Memory B cell (primary cell): Measurements from ENCODE around the gene CDK12.
"Not testable (repeated sequence)": the region's sequence is repeated elsewhere in the genome, so short reads cannot be mapped to it uniquely, and the experiment has no call there.

Experiments
- ATAC-seq: fragments of 150-1000 bp; cut with Tn5 transposase; 2 replicates; pipeline ENCODE4 v1.10.0; 2021; ENCODE audit warnings: low read depth, mild to moderate bottlenecking, moderate library complexity
- DNase-seq, 2 donors: peaks; one replicate each; pipeline ENCODE4 v3.0.0; 2022; ENCODE audit warnings: low spot score in 2 of 2
- H3K27ac Mint-ChIP-seq: one replicate; pipeline ENCODE4 v1.8.0; 2022; ENCODE audit warnings: mild to moderate bottlenecking, moderate library complexity, mixed read lengths
- H3K27me3 Mint-ChIP-seq: one replicate; pipeline ENCODE4 v1.8.0; 2022; ENCODE audit warnings: mixed read lengths
- H3K36me3 Mint-ChIP-seq: one replicate; pipeline ENCODE4 v1.8.0; 2022; ENCODE audit warnings: mild to moderate bottlenecking, mixed read lengths
- H3K4me1 Mint-ChIP-seq: one replicate; pipeline ENCODE4 v1.8.0; 2022; ENCODE audit warnings: mixed read lengths
- H3K4me3 Mint-ChIP-seq: one replicate; pipeline ENCODE4 v1.8.0; 2022; ENCODE audit warnings: mild to moderate bottlenecking, moderate library complexity, mixed read lengths
- H3K9me3 Mint-ChIP-seq: one replicate; pipeline ENCODE4 v1.8.0; 2022; ENCODE audit warnings: mixed read lengths

The CDK12 gene

DNA sequence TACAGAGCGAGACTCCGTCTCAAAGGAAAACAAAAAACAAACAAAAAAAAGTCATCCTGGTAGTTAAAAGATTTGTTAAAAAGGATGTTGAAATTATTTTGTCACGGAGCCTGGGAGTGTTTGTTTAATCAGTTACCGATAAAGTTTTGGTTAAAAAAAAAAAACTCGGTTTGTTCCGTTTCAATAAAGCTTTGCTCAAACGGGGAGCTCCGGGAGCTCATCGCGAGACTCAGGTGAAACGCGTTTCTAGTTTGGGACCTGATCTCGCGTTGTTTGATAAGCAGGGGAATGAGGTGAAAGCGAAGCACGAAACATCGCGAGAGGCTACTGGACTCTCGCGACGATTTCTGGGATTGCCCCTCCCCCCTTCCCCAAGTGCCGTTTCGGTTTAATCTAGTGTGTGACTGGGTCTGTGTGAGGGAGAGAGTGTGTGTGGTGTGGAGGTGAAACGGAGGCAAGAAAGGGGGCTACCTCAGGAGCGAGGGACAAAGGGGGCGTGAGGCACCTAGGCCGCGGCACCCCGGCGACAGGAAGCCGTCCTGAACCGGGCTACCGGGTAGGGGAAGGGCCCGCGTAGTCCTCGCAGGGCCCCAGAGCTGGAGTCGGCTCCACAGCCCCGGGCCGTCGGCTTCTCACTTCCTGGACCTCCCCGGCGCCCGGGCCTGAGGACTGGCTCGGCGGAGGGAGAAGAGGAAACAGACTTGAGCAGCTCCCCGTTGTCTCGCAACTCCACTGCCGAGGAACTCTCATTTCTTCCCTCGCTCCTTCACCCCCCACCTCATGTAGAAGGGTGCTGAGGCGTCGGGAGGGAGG is at the start of gene CDK12:
Gene CDK12, plus strand, starts transcription at position 374 of the 813 bp plus-strand sequence. CDS start 586 bp downstream, outside the sequence.
- Mint-ChIP-seq H3K4me1 (peaks cover 18% of the 10 kb centered on the region), H3K9me3 (peaks cover 1% of the 10 kb centered on the region), H3K36me3 (peaks cover 6% of the 10 kb centered on the region), H3K27ac (peak within 1 kb of the TSS; percentile 97), H3K4me3 (peak within 1 kb of the TSS; percentile 94), H3K27me3 (no peaks in the 10 kb centered on the region)
- peak; percentile 78 for ATAC-seq
- DNase-seq: peak; percentile 91 to 95

DNA sequence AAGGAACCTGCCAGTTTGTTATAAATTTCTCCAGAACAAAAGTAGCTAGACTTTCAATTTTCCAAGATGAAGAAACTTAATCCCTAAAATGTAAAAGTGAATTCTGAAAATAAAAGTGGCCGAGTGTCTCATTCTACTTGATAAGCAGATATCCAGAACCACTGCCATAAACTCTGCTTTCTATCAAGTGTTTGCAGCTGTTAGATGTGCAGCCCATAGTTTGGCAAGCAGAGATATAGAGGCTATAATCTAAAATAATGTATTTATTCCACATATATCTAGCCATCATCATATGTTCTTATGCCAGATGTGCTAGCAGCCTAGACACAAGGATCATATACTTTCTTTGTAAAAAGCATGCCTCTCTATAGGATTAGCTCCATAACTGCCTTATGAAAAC is 45.1 kb upstream of the CDK12 start:
- no peaks in the 10 kb centered on the region for H3K9me3 Mint-ChIP-seq
- no peaks in the 10 kb centered on the region for H3K27me3 Mint-ChIP-seq
- ATAC-seq (no peak), DNase-seq (no peak)
- no peak overlapping the region for H3K27ac Mint-ChIP-seq
- no peaks in the 10 kb centered on the region for H3K4me1 Mint-ChIP-seq
- no peak overlapping the region for H3K4me3 Mint-ChIP-seq
- peaks cover 13% of the 10 kb centered on the region for H3K36me3 Mint-ChIP-seq

DNA sequence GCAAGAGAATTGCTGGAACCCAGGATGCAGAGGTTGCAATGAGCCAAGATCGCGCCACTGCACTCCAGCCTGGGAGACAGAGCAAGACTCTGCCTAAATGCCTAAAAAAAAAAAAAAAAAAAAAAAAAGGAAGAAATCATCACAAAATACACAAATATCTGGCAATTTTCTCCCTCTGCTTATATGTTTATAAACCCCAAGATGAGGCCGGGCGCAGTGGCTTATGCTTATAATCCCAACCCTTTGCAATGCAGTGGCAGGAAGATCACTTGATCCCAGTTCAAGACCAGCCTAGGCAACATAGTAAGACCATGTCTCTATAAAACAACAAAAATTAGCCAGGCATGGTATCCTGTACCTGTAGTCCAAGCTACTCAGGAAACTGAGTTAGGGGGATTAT is 31.7 kb upstream of the CDK12 start:
- no peaks in the 10 kb centered on the region for H3K27me3 Mint-ChIP-seq
- H3K9me3 Mint-ChIP-seq: no peaks in the 10 kb centered on the region
- H3K27ac Mint-ChIP-seq: no peak overlapping the region
- H3K36me3 Mint-ChIP-seq: peaks cover 20% of the 10 kb centered on the region
- ATAC-seq: no peak
- no peaks in the 10 kb centered on the region for H3K4me1 Mint-ChIP-seq
- DNase-seq: no peak
- H3K4me3 Mint-ChIP-seq: no peak overlapping the region

DNA sequence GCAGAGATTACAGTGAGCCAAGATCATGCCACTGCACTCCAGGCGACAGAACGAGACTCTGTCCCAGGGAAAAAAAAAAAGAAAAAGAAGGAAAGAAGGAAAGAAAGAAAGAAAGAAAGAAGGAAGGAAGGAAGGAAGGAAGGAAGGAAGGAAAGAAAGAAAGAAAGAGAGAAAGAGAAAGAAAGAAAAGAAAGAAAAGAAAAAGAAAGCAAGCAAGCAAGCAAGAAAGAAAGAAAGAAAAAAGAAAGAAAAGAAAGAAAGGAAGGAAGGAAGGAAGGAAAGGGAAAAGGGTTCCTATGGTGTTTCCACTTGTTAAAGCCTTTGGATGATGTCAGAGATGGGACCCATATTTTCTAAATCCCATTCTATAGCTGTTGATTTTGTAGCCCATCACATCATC is 21.4 kb upstream of the CDK12 start:
- not testable (repeated sequence) for DNase-seq, H3K4me3 Mint-ChIP-seq, ATAC-seq, H3K9me3 Mint-ChIP-seq, H3K27me3 Mint-ChIP-seq, H3K4me1 Mint-ChIP-seq
- peaks cover 22% of the 10 kb centered on the region for H3K36me3 Mint-ChIP-seq
- peak overlapping the region; percentile 6 for H3K27ac Mint-ChIP-seq

DNA sequence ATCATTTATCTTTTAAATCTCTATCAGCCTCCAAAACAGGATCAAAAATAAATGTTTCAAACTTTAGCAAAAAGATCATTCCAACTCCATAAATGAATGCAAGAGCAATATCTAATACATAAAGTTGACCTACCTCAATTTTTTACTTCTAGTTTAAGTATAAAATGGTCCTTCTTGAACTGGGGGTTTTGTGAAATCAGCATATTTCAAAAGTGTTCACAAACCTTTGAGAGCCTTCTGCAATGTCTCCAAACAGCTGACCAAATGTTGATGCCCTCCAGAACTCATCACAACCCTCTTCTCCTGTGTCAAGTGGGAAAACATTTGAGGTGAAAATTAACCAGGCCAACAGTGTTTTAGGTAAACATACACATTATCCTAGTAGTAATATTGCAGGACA is 18.0 kb upstream of the CDK12 start:
- H3K4me3 Mint-ChIP-seq: no peak overlapping the region
- H3K4me1 Mint-ChIP-seq: peaks cover 4% of the 10 kb centered on the region
- no peak overlapping the region for H3K27ac Mint-ChIP-seq
- no peak for DNase-seq
- no peaks in the 10 kb centered on the region for H3K27me3 Mint-ChIP-seq
- no peak for ATAC-seq
- H3K36me3 Mint-ChIP-seq: peaks cover 23% of the 10 kb centered on the region
- H3K9me3 Mint-ChIP-seq: no peaks in the 10 kb centered on the region

DNA sequence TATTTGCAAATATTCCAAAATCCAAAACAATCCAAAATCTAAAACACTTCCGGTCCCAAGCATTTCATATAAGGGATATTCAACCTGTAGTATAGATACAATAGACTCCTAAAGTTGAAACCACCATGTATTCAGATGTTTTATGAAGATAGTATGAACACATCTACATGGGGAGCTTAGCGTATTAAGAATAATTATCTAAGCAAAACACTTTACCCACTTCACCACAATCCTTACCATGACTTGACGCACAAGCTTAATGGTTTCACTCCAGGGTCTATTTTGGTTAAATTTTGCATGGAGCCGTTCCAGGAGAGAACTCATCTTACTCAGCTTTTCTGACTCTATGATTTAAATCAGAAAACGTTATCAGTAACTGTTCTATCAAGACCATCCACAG is 13.7 kb upstream of the CDK12 start:
- no peak for DNase-seq
- Mint-ChIP-seq H3K36me3 (peaks cover 15% of the 10 kb centered on the region), H3K9me3 (no peaks in the 10 kb centered on the region), H3K4me3 (no peak overlapping the region), H3K27me3 (no peaks in the 10 kb centered on the region), H3K27ac (no peak overlapping the region), H3K4me1 (peaks cover 13% of the 10 kb centered on the region)
- ATAC-seq: no peak

DNA sequence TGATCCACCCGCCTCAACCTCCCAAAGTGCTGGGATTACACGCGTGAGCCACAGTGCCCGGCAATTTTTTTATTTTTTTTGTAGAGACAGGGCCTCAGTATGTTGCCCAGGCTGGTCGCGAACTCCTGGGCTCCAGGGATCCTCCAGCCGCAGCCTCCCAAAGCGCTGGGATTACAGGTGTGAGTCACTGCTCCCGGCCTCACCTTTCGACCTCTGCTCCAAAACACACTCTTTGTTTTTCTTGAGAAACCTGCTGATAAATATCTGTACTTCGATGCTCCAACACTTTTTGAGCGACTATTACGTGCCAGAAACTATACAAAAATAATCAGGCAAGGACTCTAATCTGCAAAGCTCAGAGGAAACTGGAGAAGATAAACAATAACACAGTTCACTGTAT is 11.2 kb upstream of the CDK12 start:
- H3K4me1 Mint-ChIP-seq: peaks cover 11% of the 10 kb centered on the region
- H3K4me3 Mint-ChIP-seq: peak overlapping the region; percentile 11
- H3K27ac Mint-ChIP-seq: peak overlapping the region; percentile 96
- ATAC-seq (no peak), DNase-seq (no peak)
- H3K9me3 Mint-ChIP-seq: no peaks in the 10 kb centered on the region
- no peaks in the 10 kb centered on the region for H3K27me3 Mint-ChIP-seq
- H3K36me3 Mint-ChIP-seq: peaks cover 7% of the 10 kb centered on the region

DNA sequence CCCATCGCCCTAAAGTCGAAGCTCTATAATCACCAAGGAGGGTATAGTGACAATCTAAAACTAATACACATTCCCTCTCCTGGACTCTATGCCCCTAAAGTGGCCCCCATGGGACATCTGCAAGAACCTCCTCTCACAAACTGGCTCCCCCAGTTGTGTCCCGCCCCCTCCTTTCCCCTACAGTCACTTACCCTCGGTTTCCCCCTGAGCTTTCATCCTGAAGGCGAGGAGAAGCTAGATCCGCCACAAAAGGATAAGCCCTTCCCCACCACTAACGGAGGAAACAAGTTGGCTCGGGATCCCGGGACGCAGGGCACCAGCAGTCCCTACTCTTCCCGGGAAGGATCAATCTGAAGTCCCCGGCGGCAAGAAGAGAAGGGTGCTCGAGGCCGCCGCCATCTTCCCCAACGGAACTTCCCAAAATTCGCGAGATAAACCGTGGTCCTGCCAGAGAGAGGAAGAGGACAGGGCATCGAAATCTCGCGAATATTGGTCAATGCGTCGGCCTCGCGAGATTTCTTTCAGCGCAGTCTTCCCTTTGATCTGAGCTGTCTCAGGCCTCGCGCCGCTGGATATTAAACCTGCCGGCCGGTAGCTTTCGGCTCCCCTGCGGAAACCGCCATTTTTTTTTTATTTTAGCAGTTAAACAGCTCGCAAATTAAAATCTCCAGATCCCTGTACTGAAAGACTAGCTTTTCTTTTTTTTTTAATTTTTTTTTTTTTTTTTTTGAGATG is 10.3 kb upstream of the CDK12 start, which contains the start of gene MED1:
Gene MED1, minus strand, starts transcription at position 417 of the 735 bp plus-strand sequence. Its CDS starts 201 bp downstream, at position 216.
- Mint-ChIP-seq H3K4me1 (peaks cover 11% of the 10 kb centered on the region), H3K4me3 (peak within 1 kb of the TSS; percentile 97), H3K9me3 (no peaks in the 10 kb centered on the region), H3K27ac (peak within 1 kb of the TSS; percentile 96), H3K36me3 (peaks cover 7% of the 10 kb centered on the region), H3K27me3 (no peaks in the 10 kb centered on the region)
- DNase-seq (peak; percentile 87 to 90), ATAC-seq (peak; percentile 97)

DNA sequence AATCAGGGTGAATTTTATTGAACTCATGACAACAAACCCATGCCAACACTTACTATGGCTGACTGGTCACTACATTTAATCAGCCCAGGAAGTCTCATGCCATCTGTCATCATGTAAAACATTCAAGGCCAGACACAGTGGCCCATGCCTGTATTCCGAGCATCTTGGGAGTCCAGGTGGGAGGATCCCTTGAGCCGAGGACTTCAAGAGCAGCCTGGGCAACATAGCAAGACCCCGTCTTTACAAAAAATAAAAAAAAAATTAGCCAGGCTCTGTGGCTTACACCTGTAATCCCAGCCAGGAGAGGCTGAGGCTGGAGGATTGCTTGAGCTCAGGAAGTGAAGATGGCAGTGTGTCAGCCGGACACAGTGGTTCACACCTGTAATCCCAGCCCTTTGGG is 5.4 kb upstream of the CDK12 start:
- peaks cover 1% of the 10 kb centered on the region for H3K9me3 Mint-ChIP-seq
- peaks cover 2% of the 10 kb centered on the region for H3K4me1 Mint-ChIP-seq
- H3K27ac Mint-ChIP-seq: no peak overlapping the region
- no peaks in the 10 kb centered on the region for H3K27me3 Mint-ChIP-seq
- ATAC-seq: no peak
- H3K36me3 Mint-ChIP-seq: peaks cover 1% of the 10 kb centered on the region
- H3K4me3 Mint-ChIP-seq: no peak overlapping the region
- no peak for DNase-seq

DNA sequence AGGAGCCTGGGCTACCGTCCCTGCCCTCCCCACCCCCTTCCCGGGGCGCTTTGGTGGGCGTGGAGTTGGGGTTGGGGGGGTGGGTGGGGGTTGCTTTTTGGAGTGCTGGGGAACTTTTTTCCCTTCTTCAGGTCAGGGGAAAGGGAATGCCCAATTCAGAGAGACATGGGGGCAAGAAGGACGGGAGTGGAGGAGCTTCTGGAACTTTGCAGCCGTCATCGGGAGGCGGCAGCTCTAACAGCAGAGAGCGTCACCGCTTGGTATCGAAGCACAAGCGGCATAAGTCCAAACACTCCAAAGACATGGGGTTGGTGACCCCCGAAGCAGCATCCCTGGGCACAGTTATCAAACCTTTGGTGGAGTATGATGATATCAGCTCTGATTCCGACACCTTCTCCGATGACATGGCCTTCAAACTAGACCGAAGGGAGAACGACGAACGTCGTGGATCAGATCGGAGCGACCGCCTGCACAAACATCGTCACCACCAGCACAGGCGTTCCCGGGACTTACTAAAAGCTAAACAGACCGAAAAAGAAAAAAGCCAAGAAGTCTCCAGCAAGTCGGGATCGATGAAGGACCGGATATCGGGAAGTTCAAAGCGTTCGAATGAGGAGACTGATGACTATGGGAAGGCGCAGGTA is 762 bp downstream of the CDK12 start:
- DNase-seq (no peak), ATAC-seq (peak; percentile 7)
- no peaks in the 10 kb centered on the region for H3K27me3 Mint-ChIP-seq
- H3K4me1 Mint-ChIP-seq: peaks cover 18% of the 10 kb centered on the region
- peaks cover 8% of the 10 kb centered on the region for H3K36me3 Mint-ChIP-seq
- H3K4me3 Mint-ChIP-seq: peak overlapping the region; percentile 94
- H3K27ac Mint-ChIP-seq: peak overlapping the region; percentile 97
- peaks cover 1% of the 10 kb centered on the region for H3K9me3 Mint-ChIP-seq

DNA sequence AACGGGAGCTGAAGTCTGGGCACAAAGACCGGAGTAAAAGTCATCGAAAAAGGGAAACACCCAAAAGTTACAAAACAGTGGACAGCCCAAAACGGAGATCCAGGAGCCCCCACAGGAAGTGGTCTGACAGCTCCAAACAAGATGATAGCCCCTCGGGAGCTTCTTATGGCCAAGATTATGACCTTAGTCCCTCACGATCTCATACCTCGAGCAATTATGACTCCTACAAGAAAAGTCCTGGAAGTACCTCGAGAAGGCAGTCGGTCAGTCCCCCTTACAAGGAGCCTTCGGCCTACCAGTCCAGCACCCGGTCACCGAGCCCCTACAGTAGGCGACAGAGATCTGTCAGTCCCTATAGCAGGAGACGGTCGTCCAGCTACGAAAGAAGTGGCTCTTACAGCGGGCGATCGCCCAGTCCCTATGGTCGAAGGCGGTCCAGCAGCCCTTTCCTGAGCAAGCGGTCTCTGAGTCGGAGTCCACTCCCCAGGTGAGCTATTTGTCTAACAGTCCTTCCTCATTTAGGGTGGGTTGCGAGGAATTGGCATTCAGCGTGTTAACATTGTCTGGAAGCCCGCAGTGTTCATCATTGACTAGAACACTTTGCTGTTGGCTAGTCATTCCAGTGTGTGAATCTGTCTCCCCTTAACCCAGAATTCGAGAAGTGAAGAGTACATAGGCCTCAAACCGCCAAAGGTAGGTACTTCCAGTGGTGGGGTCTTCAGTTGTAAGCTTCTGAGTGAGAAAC is 1.5 kb downstream of the CDK12 start:
- Mint-ChIP-seq H3K9me3 (peaks cover 1% of the 10 kb centered on the region), H3K27ac (peak overlapping the region; percentile 97), H3K36me3 (peaks cover 11% of the 10 kb centered on the region), H3K27me3 (no peaks in the 10 kb centered on the region), H3K4me3 (peak overlapping the region; percentile 94), H3K4me1 (peaks cover 22% of the 10 kb centered on the region)
- ATAC-seq (no peak), DNase-seq (no peak)

DNA sequence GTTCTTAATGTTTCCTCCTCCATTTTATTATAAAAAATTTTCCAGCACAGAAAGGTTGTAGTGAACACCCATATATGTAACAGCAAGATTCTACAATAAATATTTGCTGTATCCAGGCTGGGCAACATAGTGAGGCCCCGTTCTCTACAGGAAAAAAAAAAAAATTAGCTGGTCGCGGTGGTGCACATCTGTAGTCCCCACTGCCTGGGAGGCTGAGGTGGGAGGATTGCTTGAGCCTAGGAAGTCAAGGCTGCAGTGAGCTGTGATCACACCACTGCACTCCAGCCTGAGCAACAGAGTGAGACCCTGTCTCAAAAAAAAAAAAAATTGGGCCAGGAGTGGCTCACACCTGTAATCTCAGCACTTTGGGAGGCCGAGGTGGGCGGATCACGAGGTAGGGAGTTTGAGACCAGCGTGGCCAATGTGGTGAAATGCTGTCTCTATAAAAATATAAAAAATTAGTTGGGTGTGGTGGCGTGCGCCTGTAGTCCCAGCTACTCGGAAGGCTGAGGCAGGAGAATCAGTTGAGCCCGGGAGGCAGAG is 3.4 kb downstream of the CDK12 start:
- Mint-ChIP-seq H3K4me1 (peaks cover 22% of the 10 kb centered on the region), H3K36me3 (peaks cover 11% of the 10 kb centered on the region), H3K4me3 (peak overlapping the region; percentile 94)
- DNase-seq, H3K27me3 Mint-ChIP-seq, ATAC-seq, H3K27ac Mint-ChIP-seq, H3K9me3 Mint-ChIP-seq: not testable (repeated sequence)

DNA sequence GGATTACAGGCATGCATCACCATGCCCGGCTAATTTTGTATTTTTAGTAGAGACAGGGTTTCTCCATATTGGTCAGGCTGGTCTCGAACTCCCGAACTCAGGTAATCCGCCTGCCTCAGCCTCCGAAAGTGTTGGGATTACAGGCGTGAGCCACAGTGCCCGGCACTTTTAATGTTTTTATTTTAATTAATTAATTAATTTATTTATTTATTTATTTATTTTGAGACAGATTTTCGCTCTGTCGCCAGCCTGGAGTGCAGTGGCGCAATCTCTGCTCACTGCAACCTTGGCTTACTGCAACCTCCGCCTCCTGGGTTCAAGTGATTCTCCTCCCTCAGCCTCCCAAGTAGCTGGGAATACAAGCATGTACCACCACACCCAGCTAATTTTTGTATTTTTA is 7.3 kb downstream of the CDK12 start:
- Mint-ChIP-seq H3K36me3 (peaks cover 19% of the 10 kb centered on the region), H3K4me1 (peaks cover 14% of the 10 kb centered on the region)
- H3K27ac Mint-ChIP-seq, ATAC-seq, H3K9me3 Mint-ChIP-seq, H3K27me3 Mint-ChIP-seq, H3K4me3 Mint-ChIP-seq, DNase-seq: not testable (repeated sequence)
